ENCODE measurements around the gene UACA. TPM values are rescaled to one million over a fixed set of nuclear protein-coding genes. Genes with fewer than 3 reads are reported as not detected.

The UACA gene
- total and polyA plus RNA-seq, 3 donors from 2014 or later = 10.2 to 65.1 (median 56.9) TPM

GRCh38 chr15:70783610-70784022 lies 20.3 kb upstream of the UACA start:
- TF ChIP-seq POLR2A (IDR thresholded peaks at IDR 0.05) = no peak
- TF ChIP-seq, protein P1, sequence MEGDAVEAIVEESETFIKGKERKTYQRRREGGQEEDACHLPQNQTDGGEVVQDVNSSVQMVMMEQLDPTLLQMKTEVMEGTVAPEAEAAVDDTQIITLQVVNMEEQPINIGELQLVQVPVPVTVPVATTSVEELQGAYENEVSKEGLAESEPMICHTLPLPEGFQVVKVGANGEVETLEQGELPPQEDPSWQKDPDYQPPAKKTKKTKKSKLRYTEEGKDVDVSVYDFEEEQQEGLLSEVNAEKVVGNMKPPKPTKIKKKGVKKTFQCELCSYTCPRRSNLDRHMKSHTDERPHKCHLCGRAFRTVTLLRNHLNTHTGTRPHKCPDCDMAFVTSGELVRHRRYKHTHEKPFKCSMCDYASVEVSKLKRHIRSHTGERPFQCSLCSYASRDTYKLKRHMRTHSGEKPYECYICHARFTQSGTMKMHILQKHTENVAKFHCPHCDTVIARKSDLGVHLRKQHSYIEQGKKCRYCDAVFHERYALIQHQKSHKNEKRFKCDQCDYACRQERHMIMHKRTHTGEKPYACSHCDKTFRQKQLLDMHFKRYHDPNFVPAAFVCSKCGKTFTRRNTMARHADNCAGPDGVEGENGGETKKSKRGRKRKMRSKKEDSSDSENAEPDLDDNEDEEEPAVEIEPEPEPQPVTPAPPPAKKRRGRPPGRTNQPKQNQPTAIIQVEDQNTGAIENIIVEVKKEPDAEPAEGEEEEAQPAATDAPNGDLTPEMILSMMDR (IDR thresholded peaks at IDR 0.05) = no peak
- H3K4me1 ChIP-seq = no peaks in the 10 kb centered on the region
- H3K36me3 ChIP-seq (ENCODE audit: low read depth, missing control alignments) = no peaks in the 10 kb centered on the region
- no peaks in the 10 kb centered on the region for H3K9me3 ChIP-seq
- H3K27me3 ChIP-seq = no peaks in the 10 kb centered on the region
- no peak for DNase-seq
- H3K27ac ChIP-seq = no peak overlapping the region
- intact Hi-C loops (cut with DNase I; ENCODE audit: low total_unique reads) = no loop called here
- 59 to 63% methylated on average over 6 of the region's 6 CpGs for WGBS, 2 donors
- no peak overlapping the region for H3K4me3 ChIP-seq

DNA sequence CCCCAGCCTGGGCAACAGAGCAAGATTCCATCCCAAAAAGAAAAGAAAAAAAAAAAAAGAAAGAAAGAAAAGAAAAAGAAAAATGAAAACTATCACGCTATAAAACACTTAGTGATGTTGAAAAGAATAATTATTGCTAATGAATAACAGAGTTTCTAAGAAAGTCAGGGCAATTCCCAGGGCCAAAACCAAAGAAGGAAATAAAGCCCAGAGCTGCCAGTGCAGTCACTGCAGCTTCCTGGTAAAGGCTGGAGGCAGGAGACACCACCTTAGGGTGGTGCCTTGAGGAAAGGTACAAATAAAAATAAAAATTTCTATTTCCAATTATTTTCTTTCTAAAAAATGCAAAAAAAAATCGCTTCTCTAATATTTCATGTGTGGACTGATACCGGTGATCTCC lies 19.7 kb upstream of the UACA start:
- Histone ChIP-seq H3K36me3 (ENCODE audit: low read depth, missing control alignments) (no peaks in the 10 kb centered on the region), H3K9me3 (no peaks in the 10 kb centered on the region), H3K4me3 (no peak overlapping the region), H3K4me1 (no peaks in the 10 kb centered on the region), H3K27me3 (no peaks in the 10 kb centered on the region), H3K27ac (no peak overlapping the region)
- TF ChIP-seq, protein P1 (IDR thresholded peaks at IDR 0.05) = no peak
- TF ChIP-seq POLR2A (IDR thresholded peaks at IDR 0.05) = no peak
- WGBS, 2 donors = 82 to 89% methylated on average over 3 of the region's 3 CpGs
- intact Hi-C loops (cut with DNase I; ENCODE audit: low total_unique reads) = no loop called here
- no peak for DNase-seq

- Histone ChIP-seq H3K27ac (no peak overlapping the region), H3K4me3 (no peak overlapping the region), H3K36me3 (ENCODE audit: low read depth, missing control alignments) (no peaks in the 10 kb centered on the region), H3K4me1 (no peaks in the 10 kb centered on the region), H3K9me3 (no peaks in the 10 kb centered on the region), H3K27me3 (no peaks in the 10 kb centered on the region)
- TF ChIP-seq, protein P1 (IDR thresholded peaks at IDR 0.05) = no peak
- TF ChIP-seq POLR2A (IDR thresholded peaks at IDR 0.05) = no peak
- intact Hi-C loops (cut with DNase I; ENCODE audit: low total_unique reads) = no loop called here
- DNase-seq = no peak
- 98 to 100% methylated on average over 5 of the region's 5 CpGs for WGBS, 2 donors
Measured at GRCh38 chr15:70781236-70781635, 17.9 kb upstream of the UACA start.

- WGBS, 2 donors = 69 to 75% methylated on average over 3 of the region's 3 CpGs
- Histone ChIP-seq H3K9me3 (no peaks in the 10 kb centered on the region), H3K4me3 (no peak overlapping the region), H3K27ac (no peak overlapping the region), H3K4me1 (no peaks in the 10 kb centered on the region), H3K36me3 (ENCODE audit: low read depth, missing control alignments) (no peaks in the 10 kb centered on the region), H3K27me3 (no peaks in the 10 kb centered on the region)
- intact Hi-C loops (cut with DNase I; ENCODE audit: low total_unique reads) = no loop called here
- TF ChIP-seq, protein P1 (IDR thresholded peaks at IDR 0.05) = no peak
- TF ChIP-seq POLR2A (IDR thresholded peaks at IDR 0.05) = no peak
- DNase-seq = no peak
Measured at GRCh38 chr15:70778258-70779076, 15.1 kb upstream of the UACA start.
